GM18867 (cell line): ENCODE results near the gene IFT22.
"Not testable (repeated sequence)": the region's sequence is repeated elsewhere in the genome, so short reads cannot be mapped to it uniquely, and the experiment has no call there.

Source experiments
- ATAC-seq: cut with Tn5 transposase; IDR thresholded peaks from one replicate; pipeline ENCODE4 v1.9.1; 2021; ENCODE audit warnings: mild to moderate bottlenecking, moderate library complexity; ENCODE audit not compliant: unreplicated experiment

Gene IFT22

DNA sequence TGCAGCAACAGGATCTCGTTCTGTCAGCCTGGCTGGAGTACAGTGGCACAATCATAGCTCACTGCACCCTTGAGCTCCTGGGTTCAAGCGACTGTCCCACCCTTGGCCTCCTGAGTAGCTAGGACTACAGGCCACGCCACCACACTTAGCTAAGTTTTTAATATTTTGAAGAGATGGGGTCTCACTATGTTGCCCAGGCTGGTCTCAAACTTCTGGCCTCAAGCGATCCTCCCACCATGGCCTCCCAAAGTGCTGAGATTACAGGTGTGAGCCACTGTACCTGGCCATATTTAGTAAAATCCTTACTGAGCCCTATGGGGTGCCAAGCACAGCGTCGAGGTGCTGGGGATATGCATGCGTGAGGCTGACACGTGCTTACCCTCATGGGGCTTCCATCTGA is 40.7 kb downstream of the IFT22 start:
- not testable (repeated sequence) for ATAC-seq

DNA sequence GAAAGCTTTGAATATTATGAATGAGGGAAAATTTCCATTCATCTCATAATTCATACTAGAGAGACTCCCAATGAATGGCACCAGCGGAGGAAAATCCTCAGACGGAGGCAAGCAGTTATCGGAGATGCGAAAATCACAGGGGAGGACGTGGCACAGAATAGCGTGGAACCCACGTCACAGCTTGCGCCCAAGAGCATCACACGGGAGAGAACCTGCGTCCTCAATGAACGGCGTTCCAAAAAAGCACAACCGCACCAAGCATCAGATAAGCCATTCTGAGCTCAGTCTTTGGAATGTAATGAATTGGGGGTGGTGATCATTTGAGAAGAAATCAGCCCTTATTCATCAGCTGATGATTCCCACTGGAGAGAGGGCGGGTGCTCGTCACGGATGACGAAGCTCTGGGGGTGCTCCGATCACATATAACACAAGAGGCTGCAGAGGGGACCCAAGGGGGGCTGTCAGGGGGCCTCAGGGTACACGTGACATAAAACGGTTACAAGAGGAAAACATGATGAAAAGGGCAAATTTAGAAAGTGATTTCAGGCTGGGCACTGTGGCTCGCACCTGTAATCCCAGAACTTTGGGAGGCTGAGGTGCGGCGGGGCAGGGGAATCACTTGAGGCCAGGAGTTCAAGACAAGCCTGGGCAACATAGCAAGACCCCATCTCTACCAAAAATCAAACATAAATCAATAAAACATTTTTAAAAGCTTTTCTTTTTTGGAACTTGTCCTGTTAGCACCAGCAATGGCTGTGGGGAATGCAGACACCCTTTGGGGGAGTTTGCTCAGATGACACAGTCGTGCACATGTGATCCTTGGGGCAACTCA is 42.9 kb downstream of the IFT22 start:
- ATAC-seq, result no peak

DNA sequence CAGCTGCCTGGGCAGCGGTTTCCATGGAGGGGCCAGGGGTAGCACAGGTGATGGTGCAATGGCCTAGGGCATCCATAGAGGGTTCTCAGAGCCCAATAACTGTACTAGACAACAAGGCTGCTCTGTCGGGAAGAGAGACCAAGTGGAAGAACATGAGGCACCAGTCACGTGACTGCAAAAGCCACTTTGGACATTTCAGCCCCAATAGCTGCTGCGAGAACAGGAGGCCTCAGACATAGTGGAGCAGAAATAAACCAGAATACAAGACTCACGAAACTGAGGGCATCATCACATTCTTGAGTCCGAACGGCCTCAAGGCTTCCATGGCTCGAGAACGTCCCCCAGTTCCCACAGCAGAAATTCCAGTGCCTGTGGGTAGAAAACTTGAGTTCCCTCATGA is 44.5 kb downstream of the IFT22 start:
- ATAC-seq, result no peak

DNA sequence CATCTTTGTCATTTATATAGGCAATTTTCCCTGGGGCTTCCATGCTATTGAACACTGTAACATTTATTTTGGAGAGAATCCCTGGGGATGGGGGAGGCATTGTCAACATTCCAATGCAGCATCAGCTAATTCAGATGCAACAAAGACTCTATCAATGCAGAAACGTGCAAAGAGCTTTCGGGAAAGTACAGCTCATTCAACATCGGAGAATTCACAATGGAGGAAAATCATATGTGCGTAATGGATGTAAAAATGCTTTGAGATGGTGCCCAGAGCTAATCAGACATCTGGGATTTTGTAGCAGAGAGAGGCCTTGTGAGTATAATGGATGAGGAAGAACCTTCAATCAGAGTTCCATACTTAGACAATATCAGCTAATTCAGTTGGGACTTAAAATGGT is 48.4 kb downstream of the IFT22 start:
- no peak for ATAC-seq

DNA sequence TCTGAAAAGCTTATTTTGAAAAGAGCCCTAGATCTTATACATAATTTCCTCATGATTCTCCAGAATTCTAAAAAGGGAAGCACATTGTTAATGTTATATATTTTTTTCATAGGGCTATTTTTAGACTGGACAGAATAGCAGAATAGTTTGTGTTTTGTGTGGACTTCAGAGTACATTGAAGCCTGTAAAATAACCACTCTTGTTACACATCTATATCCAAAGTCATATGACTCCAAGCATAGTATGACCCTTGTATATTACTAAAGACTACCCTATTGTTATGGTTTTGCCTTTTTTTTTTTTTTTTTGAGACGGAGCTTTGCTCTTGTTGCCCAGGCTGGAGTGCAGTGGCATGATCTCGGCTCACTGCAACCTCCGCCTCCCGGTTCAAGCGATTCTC is 50.6 kb downstream of the IFT22 start:
- no peak for ATAC-seq

DNA sequence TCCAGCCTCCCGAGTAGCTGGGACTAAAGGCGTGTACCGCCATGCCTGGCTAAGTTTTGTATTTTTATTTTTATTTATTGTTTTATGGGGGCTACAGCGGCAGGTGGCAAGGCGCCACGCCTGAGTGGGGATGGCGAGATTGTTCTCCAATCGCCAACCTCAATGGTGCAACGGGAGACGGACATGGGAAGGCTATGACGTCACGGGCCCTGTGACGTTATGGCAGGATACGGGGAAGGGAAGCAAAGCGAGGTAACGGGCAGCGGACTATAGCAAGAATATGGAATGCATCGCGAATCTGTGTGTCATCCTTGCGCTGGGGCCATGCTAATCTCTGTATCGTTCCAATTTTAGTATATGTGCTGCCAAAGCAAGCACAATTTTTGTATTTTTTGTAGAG is 51.9 kb downstream of the IFT22 start:
- no peak for ATAC-seq

DNA sequence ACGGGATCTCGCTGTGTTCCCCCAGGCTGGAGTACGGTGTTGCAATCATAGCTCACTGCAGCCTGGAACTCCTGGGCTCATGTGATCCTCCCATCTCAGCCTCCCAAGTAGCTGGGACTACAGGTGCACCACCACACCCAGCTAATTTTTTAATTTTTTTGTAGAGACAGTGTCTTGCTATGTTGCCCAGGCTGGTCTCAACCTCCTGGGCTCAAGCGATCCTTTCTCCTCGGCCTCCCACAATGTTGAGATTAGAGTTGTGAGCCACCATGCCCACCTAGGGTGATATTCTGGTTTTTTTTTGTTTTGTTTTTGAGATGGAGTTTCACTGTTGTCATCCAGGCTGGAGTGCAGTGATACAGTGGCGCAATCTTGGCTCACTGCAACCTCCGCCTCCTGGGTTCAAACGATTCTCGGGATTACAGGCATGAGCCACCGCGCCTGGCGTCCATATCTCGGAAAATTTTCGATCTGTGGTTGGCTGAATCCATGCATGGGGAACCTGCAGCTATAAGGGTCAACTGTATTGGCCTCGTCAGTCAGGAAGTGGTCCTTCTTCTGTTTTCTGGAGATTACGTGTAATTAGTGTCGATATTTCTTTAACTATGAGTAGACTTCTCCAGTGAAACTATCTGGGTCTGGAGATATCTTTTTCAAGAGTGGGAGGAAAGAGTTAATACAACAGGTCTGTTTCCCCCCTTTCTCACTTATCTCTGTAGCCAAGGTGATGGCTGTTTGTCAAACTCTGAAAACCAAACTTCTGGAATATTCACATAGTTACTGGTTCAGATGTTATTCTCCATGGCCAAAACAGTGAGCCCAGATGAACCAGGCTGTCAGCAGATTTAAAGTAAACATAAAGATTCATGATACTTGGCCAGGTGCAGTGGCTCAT is 55.7 kb downstream of the IFT22 start:
- ATAC-seq, result no peak

DNA sequence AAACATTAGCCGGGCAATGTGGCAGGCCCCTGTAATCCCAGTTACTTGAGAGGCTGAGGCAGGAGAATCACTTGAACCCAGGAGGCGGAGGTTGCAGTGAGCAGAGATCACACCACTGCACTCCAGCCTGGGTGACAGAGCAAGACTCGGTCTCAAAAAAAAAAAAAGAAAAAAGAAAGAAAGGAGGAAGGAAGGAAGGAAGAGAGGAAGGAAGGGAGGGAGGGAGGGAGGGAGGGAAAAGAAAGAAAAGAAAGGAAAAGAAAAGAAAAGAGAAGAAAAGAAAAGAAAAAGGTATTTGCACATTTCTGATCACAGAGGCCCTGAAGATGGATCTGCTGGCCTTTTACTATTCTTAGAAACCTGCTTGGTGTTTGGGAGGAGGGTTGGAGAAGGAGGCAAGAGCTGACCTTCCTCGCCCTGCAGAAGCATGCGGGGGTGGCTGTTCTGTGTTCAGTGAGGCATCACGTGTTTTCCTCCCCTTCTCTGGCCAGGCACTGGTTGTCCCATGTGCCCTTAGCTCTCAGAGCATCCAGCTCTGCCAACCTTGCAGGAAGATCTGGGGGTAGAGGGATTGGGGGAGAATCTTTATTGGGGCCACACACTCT is 57.4 kb downstream of the IFT22 start:
- ATAC-seq, result not testable (repeated sequence)
